Muscle layer of colon (tissue), 2 donors: ENCODE data around the gene RABGAP1L.
"Not testable (repeated sequence)": the region's sequence is repeated elsewhere in the genome, so short reads cannot be mapped to it uniquely, and the experiment has no call there.

Source experiments
- H3K27ac ChIP-seq: one replicate; pipeline ENCODE4 v1.7.0; 2013; ENCODE audit warnings: low read depth, mild to moderate bottlenecking, low read length, moderate library complexity
- H3K27me3 ChIP-seq, 2 donors: one replicate each; pipeline ENCODE4 v1.7.0; 2013; ENCODE audit warnings: low read length in 2 of 2, mild to moderate bottlenecking in 2 of 2; ENCODE audit not compliant: insufficient read depth in 2 of 2, control insufficient read depth in 1 of 2
- H3K36me3 ChIP-seq: one replicate; pipeline ENCODE4 v1.7.0; 2013; ENCODE audit warnings: mild to moderate bottlenecking, low read length; ENCODE audit not compliant: insufficient read depth
- H3K4me1 ChIP-seq: one replicate; pipeline ENCODE4 v1.7.0; 2013; ENCODE audit warnings: mild to moderate bottlenecking, low read length; ENCODE audit not compliant: insufficient read depth
- H3K4me3 ChIP-seq, 2 donors: one replicate each; pipeline ENCODE4 v1.7.0; 2013; ENCODE audit warnings: low read length in 2 of 2, low read depth in 1 of 2, mild to moderate bottlenecking in 1 of 2, moderate library complexity in 1 of 2
- H3K9ac ChIP-seq: one replicate; pipeline ENCODE4 v1.7.0; 2013; ENCODE audit warnings: low read length
- H3K9me3 ChIP-seq: one replicate; pipeline ENCODE4 v1.7.0; 2013; ENCODE audit warnings: mild to moderate bottlenecking, low read length
- donor health status: abdominal sarcoma.
- donor health status: Adenocarcinoma of cecum.

RABGAP1L gene

GRCh38 chr1:174322202-174322862 is 163.0 kb downstream of the RABGAP1L start:
- H3K36me3 ChIP-seq = peaks cover 11% of the 10 kb centered on the region
- no peak overlapping the region for H3K27ac ChIP-seq
- no peaks in the 10 kb centered on the region for H3K27me3 ChIP-seq
- H3K9ac ChIP-seq = no peak overlapping the region
- no peaks in the 10 kb centered on the region for H3K4me1 ChIP-seq
- H3K4me3 ChIP-seq = no peak overlapping the region
- peaks cover 3% of the 10 kb centered on the region for H3K9me3 ChIP-seq

- H3K27ac ChIP-seq = no peak overlapping the region
- peaks cover 11% of the 10 kb centered on the region for H3K36me3 ChIP-seq
- H3K9ac ChIP-seq = no peak overlapping the region
- no peak overlapping the region for H3K4me3 ChIP-seq
- no peaks in the 10 kb centered on the region for H3K4me1 ChIP-seq
- H3K9me3 ChIP-seq = peaks cover 3% of the 10 kb centered on the region
- no peaks in the 10 kb centered on the region for H3K27me3 ChIP-seq
These were observed 165.2 kb downstream of the RABGAP1L start for GRCh38 chr1:174324493-174324892.

GRCh38 chr1:174324939-174325338 is 165.6 kb downstream of the RABGAP1L start:
- Histone ChIP-seq H3K4me3 (no peak overlapping the region), H3K27ac (no peak overlapping the region), H3K36me3 (peaks cover 11% of the 10 kb centered on the region), H3K27me3 (no peaks in the 10 kb centered on the region), H3K9me3 (peaks cover 3% of the 10 kb centered on the region), H3K4me1 (no peaks in the 10 kb centered on the region), H3K9ac (no peak overlapping the region)

GRCh38 chr1:174326278-174326677 is 167.0 kb downstream of the RABGAP1L start:
- H3K9me3 ChIP-seq = peaks cover 3% of the 10 kb centered on the region
- H3K36me3 ChIP-seq = peaks cover 6% of the 10 kb centered on the region
- H3K4me3 ChIP-seq = no peak overlapping the region
- H3K4me1 ChIP-seq = no peaks in the 10 kb centered on the region
- no peak overlapping the region for H3K27ac ChIP-seq
- H3K27me3 ChIP-seq = no peaks in the 10 kb centered on the region
- no peak overlapping the region for H3K9ac ChIP-seq

- Histone ChIP-seq H3K4me3 (no peak overlapping the region), H3K36me3 (no peaks in the 10 kb centered on the region), H3K4me1 (no peaks in the 10 kb centered on the region), H3K27me3 (no peaks in the 10 kb centered on the region), H3K27ac (no peak overlapping the region), H3K9ac (no peak overlapping the region), H3K9me3 (no peaks in the 10 kb centered on the region)
These were observed 174.1 kb downstream of the RABGAP1L start for GRCh38 chr1:174333437-174333836.

GRCh38 chr1:174337000-174337681 is 177.8 kb downstream of the RABGAP1L start:
- Histone ChIP-seq H3K9me3 (no peaks in the 10 kb centered on the region), H3K27ac (no peak overlapping the region), H3K27me3 (no peaks in the 10 kb centered on the region), H3K9ac (no peak overlapping the region), H3K4me3 (no peak overlapping the region), H3K4me1 (no peaks in the 10 kb centered on the region), H3K36me3 (no peaks in the 10 kb centered on the region)

- not testable (repeated sequence) for H3K27me3 ChIP-seq, H3K9me3 ChIP-seq, H3K4me1 ChIP-seq, H3K9ac ChIP-seq, H3K36me3 ChIP-seq, H3K4me3 ChIP-seq, H3K27ac ChIP-seq
These were observed 181.1 kb downstream of the RABGAP1L start for GRCh38 chr1:174340404-174340803.

GRCh38 chr1:174344162-174344561 is 184.8 kb downstream of the RABGAP1L start:
- Histone ChIP-seq H3K27me3 (no peaks in the 10 kb centered on the region), H3K9ac (no peak overlapping the region), H3K36me3 (no peaks in the 10 kb centered on the region), H3K4me1 (no peaks in the 10 kb centered on the region), H3K9me3 (no peaks in the 10 kb centered on the region), H3K27ac (no peak overlapping the region), H3K4me3 (no peak overlapping the region)

- Histone ChIP-seq H3K9me3 (no peaks in the 10 kb centered on the region), H3K36me3 (no peaks in the 10 kb centered on the region), H3K27me3 (no peaks in the 10 kb centered on the region), H3K9ac (no peak overlapping the region), H3K4me3 (no peak overlapping the region), H3K27ac (no peak overlapping the region), H3K4me1 (no peaks in the 10 kb centered on the region)
These were observed 192.8 kb downstream of the RABGAP1L start for GRCh38 chr1:174352117-174352516.

- H3K9me3 ChIP-seq = no peaks in the 10 kb centered on the region
- H3K9ac ChIP-seq = no peak overlapping the region
- no peaks in the 10 kb centered on the region for H3K27me3 ChIP-seq
- H3K4me1 ChIP-seq = no peaks in the 10 kb centered on the region
- H3K4me3 ChIP-seq = no peak overlapping the region
- H3K36me3 ChIP-seq = no peaks in the 10 kb centered on the region
- H3K27ac ChIP-seq = no peak overlapping the region
These were observed 193.7 kb downstream of the RABGAP1L start for GRCh38 chr1:174352883-174353608.

- H3K4me3 ChIP-seq = no peak overlapping the region
- no peaks in the 10 kb centered on the region for H3K27me3 ChIP-seq
- no peaks in the 10 kb centered on the region for H3K36me3 ChIP-seq
- no peak overlapping the region for H3K27ac ChIP-seq
- H3K9ac ChIP-seq = no peak overlapping the region
- no peaks in the 10 kb centered on the region for H3K9me3 ChIP-seq
- no peaks in the 10 kb centered on the region for H3K4me1 ChIP-seq
These were observed 199.0 kb downstream of the RABGAP1L start for GRCh38 chr1:174358344-174358743.
